Measurements from ENCODE around the gene CTPS1. TPM values are rescaled to one million over a fixed set of nuclear protein-coding genes. Genes with fewer than 3 reads are reported as not detected.

CTPS1 gene
- total RNA-seq, 3 donors from 2014 or later = 13.1 to 20.0 (median 13.2) TPM

DNA sequence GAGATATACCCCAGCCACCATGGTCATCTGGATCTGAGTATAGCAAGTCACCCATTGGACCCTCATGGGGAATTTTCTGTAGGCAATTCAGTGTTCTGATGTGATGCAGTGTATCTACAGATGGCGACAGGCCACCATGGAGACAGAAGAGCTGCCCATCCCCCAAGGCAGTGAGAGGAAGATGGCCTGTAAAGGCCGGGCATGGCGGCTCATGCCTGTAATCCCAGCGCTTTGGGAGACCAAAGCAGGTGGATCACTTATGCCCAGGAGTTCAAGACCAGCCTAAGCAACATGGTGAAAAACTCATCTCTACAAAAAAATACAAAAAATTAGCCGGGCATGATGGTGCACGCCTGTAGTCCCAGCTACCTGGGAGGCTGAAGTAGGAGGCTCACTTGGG is 41.1 kb upstream of the CTPS1 start:
- Histone ChIP-seq H3K9me3 (no peaks in the 10 kb centered on the region), H3K4me3 (no peak overlapping the region), H3K4me1 (peaks cover 0 to 5% of the 10 kb centered on the region in 2 donors), H3K27ac (no peak overlapping the region), H3K27me3 (no peaks in the 10 kb centered on the region), H3K36me3 (no peaks in the 10 kb centered on the region)
- no peak for DNase-seq (ENCODE audit: low spot score in 2 of 2)
- intact Hi-C loops (cut with DNase I; ENCODE audit: low total_unique reads) = no loop called here
- no peak for TF ChIP-seq POLR2AphosphoS5 (IDR thresholded peaks at IDR 0.05)
- TF ChIP-seq, protein P1, sequence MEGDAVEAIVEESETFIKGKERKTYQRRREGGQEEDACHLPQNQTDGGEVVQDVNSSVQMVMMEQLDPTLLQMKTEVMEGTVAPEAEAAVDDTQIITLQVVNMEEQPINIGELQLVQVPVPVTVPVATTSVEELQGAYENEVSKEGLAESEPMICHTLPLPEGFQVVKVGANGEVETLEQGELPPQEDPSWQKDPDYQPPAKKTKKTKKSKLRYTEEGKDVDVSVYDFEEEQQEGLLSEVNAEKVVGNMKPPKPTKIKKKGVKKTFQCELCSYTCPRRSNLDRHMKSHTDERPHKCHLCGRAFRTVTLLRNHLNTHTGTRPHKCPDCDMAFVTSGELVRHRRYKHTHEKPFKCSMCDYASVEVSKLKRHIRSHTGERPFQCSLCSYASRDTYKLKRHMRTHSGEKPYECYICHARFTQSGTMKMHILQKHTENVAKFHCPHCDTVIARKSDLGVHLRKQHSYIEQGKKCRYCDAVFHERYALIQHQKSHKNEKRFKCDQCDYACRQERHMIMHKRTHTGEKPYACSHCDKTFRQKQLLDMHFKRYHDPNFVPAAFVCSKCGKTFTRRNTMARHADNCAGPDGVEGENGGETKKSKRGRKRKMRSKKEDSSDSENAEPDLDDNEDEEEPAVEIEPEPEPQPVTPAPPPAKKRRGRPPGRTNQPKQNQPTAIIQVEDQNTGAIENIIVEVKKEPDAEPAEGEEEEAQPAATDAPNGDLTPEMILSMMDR (IDR thresholded peaks at IDR 0.05) = no peak
- TF ChIP-seq POLR2A (IDR thresholded peaks at IDR 0.05) = no peak

DNA sequence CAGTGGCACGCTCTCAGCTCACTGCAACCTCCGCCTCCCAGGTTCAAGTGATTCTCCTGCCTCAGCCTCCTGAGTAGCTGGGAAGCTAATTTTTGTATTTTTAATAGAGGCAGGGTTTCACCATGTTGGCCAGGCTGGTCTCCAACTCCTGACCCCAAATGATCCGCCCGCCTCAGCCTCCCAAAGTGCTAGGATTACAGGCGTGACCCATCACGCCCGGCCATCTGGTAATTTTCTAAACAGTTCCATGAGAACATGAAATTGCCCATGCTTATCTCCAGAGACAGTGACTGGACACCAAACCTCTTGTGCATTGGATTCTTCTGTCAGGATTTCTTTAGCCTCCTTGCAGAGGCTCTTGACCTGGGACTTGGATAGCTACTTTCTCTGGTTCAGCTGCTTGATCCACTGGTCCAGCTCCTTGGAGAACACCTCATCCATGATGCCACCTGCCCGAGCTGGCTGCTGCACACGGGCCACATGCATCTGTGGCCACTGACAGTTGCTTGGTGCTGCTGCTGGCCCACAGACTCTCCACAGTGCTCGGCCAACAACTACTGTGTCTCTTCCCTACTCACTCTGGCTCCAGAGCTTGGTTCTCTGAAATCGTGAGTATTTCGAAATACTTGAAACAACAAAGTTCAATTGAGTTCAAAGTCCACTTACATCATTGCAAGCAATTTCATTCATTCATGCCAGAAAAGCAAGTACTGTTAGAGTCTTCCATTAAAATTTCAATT is 40.0 kb upstream of the CTPS1 start:
- peak overlapping the region; percentile 41 to 66 for H3K27ac ChIP-seq
- DNase-seq (ENCODE audit: low spot score in 2 of 2) = no peak
- no peak overlapping the region for H3K4me3 ChIP-seq
- intact Hi-C loops (cut with DNase I; ENCODE audit: low total_unique reads) = no loop called here
- TF ChIP-seq, protein P1 (IDR thresholded peaks at IDR 0.05) = no peak
- TF ChIP-seq POLR2AphosphoS5 (IDR thresholded peaks at IDR 0.05) = peak in 1 of 3 donors; percentile 16
- no peak for TF ChIP-seq POLR2A (IDR thresholded peaks at IDR 0.05)
- H3K36me3 ChIP-seq = no peaks in the 10 kb centered on the region
- H3K27me3 ChIP-seq = no peaks in the 10 kb centered on the region
- H3K4me1 ChIP-seq = peaks cover 4 to 5% of the 10 kb centered on the region in 2 donors
- no peaks in the 10 kb centered on the region for H3K9me3 ChIP-seq

DNA sequence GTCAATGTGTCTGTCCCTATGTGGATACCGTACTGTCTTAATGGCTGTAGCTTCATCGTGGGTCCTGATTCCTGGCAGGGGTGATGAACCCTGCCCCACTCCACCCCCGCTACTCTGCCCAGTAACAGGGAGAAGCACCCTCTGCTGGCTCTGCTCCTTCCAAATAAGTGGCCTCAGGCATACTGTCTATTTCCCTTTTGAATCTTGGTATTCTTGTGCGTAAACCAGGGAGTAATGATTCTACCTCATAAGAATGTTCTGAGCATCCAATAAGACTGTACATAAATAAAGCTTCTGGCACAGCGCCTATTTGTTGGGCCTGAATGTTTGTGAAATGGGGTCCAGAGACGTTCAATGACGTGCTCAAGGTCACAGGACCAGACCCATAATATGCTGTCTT is 35.2 kb upstream of the CTPS1 start:
- intact Hi-C loops (cut with DNase I; ENCODE audit: low total_unique reads) = no loop called here
- TF ChIP-seq POLR2AphosphoS5 (IDR thresholded peaks at IDR 0.05) (peak in 1 of 3 donors; percentile 2), POLR2A (IDR thresholded peaks at IDR 0.05) (no peak)
- TF ChIP-seq, protein P1 (IDR thresholded peaks at IDR 0.05) = no peak
- DNase-seq (ENCODE audit: low spot score in 2 of 2) = peak in 1 of 2 donors; percentile 74
- H3K9me3 ChIP-seq = no peaks in the 10 kb centered on the region
- peak overlapping the region in 1 of 3 donors; percentile 26 for H3K4me3 ChIP-seq
- H3K27ac ChIP-seq = peak overlapping the region; percentile 88 to 91
- H3K36me3 ChIP-seq = no peaks in the 10 kb centered on the region
- no peaks in the 10 kb centered on the region for H3K27me3 ChIP-seq
- H3K4me1 ChIP-seq = peaks cover 4 to 18% of the 10 kb centered on the region in 2 donors

DNA sequence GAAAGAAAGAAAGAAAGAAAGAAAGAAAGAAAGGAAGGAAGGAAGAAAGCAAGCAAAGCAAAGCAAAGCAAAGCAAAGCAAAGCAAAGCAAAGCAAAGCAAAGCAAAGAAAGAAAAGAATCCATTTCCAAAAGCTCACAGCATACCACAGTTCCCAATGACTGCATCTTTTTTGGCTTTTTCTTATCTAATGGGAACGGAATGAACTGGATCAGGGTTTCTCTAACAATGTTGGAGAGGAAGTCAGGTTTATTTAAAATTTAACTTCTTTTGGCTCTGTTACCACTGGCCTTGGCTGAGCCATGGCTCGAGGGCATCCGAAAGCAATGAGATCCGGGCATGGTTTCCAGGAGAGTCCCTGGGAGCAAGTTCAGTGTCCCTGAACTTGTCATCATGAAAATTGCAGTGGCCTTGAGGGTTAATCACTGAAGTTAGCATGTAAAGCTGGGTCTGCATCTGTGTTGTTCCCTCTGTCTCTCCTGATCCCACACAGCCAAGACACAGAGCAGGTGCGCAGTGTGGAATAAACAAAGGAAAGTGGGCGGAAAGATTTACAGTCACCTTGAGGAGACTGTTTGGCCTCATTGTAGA is 34.6 kb upstream of the CTPS1 start:
- TF ChIP-seq POLR2AphosphoS5 (IDR thresholded peaks at IDR 0.05) (peak in 2 of 3 donors; percentile 34 to 43), POLR2A (IDR thresholded peaks at IDR 0.05) (no peak)
- TF ChIP-seq, protein P1 (IDR thresholded peaks at IDR 0.05) = no peak
- Histone ChIP-seq H3K27ac (peak overlapping the region; percentile 88 to 91), H3K36me3 (no peaks in the 10 kb centered on the region), H3K27me3 (no peaks in the 10 kb centered on the region), H3K9me3 (no peaks in the 10 kb centered on the region), H3K4me3 (no peak overlapping the region), H3K4me1 (peaks cover 0 to 18% of the 10 kb centered on the region in 2 donors)
- intact Hi-C loops (cut with DNase I; ENCODE audit: low total_unique reads) = no loop called here
- DNase-seq (ENCODE audit: low spot score in 2 of 2) = peak in 1 of 2 donors; percentile 70

DNA sequence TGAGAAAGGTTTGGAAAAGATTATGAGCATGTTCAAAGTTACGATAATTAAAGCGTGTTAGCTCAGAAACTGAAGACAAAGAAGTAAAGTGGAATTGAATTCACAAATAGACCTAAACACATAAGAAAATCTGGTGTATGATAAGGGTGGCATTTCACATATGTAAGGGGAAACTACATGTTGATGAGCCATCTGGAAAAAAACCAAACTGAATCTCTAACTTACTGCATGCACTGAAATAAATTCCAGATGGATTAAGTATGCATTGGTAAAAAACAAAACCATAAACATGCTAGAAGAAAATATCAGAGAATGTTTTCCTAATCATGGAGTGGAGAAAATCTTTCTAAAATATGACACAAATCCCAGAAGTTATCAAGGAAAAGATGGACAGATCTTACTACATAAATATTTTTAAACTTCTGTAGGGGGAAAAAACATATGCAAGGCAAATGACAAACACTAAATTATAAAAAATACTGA is 34.0 kb upstream of the CTPS1 start:
- intact Hi-C loops (cut with DNase I; ENCODE audit: low total_unique reads) = no loop called here
- H3K4me3 ChIP-seq = no peak overlapping the region
- no peaks in the 10 kb centered on the region for H3K9me3 ChIP-seq
- H3K27ac ChIP-seq = peak overlapping the region; percentile 88 to 91
- DNase-seq (ENCODE audit: low spot score in 2 of 2) = no peak
- H3K36me3 ChIP-seq = no peaks in the 10 kb centered on the region
- TF ChIP-seq POLR2AphosphoS5 (IDR thresholded peaks at IDR 0.05) (no peak), POLR2A (IDR thresholded peaks at IDR 0.05) (no peak)
- TF ChIP-seq, protein P1 (IDR thresholded peaks at IDR 0.05) = no peak
- no peaks in the 10 kb centered on the region for H3K27me3 ChIP-seq
- peaks cover 0 to 18% of the 10 kb centered on the region in 2 donors for H3K4me1 ChIP-seq

Measured in breast epithelium (tissue), 4 donors.